Hematopoietic multipotent progenitor cell treated with erythropoietin and hydrocortisone succinate and interleukin-3 and kit ligand, for 8 days (in vitro differentiated cells): ENCODE data around the gene LRRC49.
"Not testable (repeated sequence)": the region's sequence is repeated elsewhere in the genome, so short reads cannot be mapped to it uniquely, and the experiment has no call there.

Experiments
- DNase-seq: peaks from one replicate; pipeline ENCODE4 v3.0.0-alpha.2; 2015

The LRRC49 gene

GRCh38 chr15:70931821-70932220, 39.2 kb downstream of the LRRC49 start:
- DNase-seq = no peak

GRCh38 chr15:70932397-70932796, 39.8 kb downstream of the LRRC49 start:
- no peak for DNase-seq

GRCh38 chr15:70933411-70933810, 40.8 kb downstream of the LRRC49 start:
- no peak for DNase-seq

GRCh38 chr15:70935631-70936030, 43.0 kb downstream of the LRRC49 start:
- DNase-seq = no peak

DNA sequence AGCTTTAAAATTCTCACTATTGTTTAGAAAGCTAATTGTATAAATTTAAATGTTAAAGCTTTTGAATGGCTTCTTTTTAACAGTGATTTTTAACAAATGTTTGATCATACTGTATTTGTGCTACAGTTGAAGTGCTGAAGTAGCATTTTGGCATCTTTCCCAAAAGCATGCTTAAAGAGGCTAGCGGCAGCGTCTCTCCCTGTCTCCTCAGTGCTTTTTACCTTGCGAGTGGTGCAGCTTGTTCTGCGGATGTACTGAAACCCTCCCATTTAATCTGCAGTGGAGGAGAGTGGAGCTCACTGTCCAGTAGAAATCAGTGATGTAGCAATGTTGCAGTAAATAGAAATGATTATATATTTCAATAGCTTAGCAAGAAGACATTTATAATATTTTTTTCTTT, 43.7 kb downstream of the LRRC49 start:
- DNase-seq = no peak

DNA sequence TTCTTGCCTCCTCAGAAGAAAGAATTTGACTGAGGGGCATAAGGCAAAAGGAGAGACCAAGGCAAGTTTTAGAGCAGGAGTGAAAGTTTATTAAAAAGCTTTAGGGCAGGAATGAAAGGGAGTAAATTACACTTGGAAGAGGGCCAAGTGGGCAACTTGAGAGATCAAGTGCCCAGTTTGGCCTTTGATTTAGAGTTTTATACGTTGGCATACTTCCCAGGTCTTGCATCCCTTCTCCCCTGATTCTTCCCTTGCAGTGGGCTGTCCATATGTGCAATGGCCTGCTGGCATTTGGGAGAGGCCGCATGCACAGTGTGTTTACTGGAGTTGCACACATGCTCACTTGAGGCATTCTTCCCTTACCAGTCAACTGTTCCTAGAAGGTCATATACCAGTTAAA, 50.7 kb downstream of the LRRC49 start:
- not testable (repeated sequence) for DNase-seq

DNA sequence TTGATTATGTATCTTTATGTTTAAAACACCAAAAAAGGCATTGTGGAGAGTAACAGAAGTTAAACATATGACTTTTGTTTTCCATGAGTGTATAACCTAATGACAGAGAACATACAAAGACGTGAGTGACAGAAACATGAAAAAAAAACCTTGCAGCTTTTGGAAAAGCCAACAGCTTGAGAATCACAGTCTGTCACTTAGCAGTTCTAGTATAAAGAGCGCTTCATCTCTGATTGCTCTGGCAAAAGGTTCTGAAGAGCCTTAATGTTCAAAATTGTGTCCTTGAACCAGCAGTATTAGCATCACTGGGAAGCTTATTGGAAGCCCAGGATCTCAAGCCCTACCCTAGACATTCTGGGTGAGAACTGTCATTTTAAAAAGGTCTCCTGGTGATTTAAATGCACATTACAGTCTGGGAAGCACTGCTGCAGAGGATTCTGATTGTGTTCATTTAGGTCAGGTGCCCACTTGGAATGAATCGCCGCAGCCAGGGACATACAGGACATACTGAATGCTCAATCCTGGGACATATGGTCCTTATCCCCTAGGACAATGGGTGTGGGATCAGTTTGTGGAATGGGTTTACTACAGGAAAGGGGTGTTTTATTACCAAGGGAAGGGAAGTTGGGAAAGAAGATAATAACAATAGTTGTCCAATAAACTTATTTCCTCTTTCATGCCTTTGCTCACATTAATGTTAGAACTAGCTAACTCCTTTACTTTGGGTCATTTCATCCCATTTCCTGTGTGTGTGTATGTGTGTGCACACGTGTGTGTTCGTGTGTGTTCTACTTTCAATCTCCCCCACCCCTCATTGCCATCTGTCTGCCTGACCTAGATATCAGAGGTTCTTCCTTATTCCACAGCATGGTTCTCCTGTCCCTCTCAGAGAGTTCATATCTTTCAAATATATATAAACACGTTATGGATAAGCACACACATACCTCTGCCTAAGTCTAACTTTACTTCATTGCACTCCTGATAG, 55.0 kb downstream of the LRRC49 start:
- no peak for DNase-seq

DNA sequence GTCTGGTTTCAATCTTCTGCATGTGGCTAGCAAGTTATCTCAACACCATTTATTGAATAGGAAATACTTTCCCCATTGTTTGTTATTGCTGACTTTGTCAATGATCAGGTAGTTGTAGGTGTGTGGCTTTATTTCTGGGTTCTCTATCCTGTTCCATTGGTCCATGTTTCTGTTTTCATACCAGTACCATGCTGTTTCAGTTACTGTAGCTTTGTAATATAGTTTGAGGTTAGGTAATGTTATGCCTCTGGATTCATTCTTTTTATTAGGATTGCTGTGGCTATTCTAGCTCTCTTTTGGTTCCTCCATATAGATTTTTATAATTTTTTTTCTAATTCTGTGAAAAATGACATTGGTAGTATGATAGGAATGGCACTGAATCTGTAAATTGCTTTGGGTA, 58.3 kb downstream of the LRRC49 start:
- no peak for DNase-seq

GRCh38 chr15:70954171-70954570, 61.5 kb downstream of the LRRC49 start:
- no peak for DNase-seq

GRCh38 chr15:70954733-70955132, 62.1 kb downstream of the LRRC49 start:
- no peak for DNase-seq

- no peak for DNase-seq
These were observed 62.5 kb downstream of the LRRC49 start for GRCh38 chr15:70955151-70955550.

DNA sequence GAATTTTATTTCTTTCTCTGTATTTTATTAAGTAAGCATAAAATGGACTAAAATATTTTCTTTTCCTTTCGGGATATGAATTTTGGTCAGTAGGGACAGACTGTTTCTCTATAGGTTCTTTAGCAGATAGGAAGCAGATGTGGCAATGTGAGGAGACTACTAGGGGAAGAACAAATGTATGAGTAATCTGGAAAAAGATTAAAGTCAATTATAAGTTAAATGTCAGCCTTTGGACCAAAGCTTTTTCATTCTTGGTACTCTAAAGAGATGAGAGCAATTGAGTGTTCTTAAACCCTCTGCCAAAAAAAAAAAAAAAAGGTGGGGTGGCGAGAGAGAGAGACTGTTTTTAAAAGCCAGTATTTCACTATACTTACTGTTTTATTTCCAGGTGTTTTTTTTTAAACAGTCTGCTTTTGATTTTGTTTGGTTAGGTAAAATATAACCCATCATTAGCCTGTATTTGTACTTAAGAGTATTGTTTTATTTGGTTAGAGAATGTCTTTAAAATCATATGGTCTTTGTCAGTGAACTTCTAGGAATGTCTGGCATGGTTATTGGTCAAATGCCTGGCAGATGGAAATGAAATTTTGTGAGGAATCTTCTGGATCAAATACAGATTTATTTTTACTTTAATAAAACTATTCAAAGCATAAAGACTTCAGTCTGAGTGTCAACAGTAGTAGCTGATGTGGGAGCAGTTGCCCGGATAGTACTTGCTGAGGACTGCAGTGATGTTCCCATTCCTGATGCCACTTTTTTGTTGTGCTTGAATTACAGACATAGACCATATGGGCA, 63.8 kb downstream of the LRRC49 start:
- no peak for DNase-seq

DNA sequence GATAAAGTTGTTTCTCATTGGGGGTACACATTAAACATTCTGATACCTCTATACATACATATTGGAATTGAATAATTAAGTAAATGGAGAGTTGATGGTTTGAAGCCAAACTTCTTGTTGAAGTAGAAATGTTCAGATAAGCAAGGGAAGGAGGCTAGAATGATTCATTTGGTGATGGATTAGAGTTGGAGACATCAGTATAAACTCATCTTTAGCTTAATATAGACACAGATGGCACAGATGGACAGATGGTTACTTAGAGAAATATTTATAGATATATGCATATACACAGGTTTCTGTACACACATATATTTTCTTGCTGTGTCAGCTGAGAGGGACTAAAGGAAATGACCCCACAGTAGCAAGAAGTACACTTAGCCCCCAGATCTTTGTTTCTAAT, 69.5 kb downstream of the LRRC49 start:
- no peak for DNase-seq

DNA sequence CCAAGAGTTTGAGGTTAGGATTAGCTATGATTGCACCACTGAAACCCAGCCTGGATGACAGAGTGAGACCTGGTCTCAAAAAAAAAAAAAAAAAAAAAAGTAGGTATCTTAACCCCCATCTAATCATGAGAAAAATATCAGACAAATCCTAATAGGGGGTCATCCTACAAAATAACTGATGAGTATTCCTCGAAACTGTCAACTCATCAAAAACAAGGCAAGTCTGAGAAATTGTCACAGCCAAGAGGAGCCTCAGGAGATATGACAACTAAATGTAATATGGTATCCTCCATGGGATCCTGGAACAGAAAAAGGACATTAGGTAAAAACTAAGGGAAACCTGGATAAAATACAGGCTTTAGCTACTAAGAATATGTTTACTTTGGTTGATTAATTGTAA, 70.6 kb downstream of the LRRC49 start:
- DNase-seq = no peak

DNA sequence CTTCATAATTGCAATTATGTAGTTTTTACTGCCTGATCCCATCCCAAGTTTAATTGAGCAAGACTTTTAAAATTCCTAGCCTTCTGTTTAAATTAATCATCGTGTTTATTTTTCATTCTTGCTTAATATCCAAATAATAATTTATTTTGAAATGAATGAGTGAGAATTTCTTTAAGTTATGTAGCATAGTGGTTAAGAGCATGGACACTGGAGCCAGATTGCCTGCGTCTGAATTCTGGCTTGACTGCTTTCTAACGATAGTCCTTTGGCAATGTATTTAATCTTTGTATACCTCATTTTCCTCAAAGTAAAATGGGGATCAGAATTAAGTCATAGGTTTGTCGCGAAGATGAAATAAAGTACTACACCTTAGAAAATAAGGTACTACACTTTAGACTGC, 71.4 kb downstream of the LRRC49 start:
- DNase-seq = no peak

DNA sequence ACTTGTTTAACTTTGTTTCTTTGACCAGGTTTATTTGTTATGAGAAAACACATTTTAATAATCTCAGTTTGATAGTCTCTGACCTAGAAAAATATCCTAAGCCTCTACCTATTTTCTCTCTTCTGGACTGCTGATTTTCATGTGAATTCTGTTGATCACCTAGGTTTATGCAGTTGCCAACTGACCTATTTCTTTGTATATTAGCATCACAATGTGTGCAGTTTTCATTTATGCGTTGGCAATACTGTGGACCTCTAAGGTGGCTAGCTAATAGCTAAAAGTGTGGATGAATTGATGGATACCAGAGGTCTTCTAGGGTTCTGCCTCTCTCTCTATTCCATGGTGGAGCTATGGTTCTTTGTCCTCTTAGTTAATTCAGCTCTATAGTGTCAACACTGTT, 72.1 kb downstream of the LRRC49 start:
- no peak for DNase-seq

DNA sequence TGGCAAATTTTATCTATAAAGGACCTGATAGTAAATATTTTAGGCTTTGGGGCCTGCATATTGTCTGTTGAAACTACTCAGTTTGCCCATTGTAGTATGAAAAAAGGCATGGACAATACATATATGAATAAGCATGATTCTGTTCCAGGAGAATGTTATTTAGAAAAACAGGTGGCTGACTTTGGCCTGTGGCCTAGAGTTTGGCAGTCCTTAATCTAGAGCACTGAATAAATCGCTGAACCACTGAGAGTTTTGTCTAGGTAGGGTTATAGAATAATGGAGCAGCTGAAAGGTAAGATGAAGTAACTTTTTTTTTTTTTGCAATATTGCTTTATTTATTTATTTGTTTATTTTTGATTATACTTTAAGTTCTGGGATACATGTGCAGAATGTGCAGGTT, 75.0 kb downstream of the LRRC49 start:
- DNase-seq = no peak

GRCh38 chr15:70974004-70974832, 81.6 kb downstream of the LRRC49 start:
- DNase-seq = peak; percentile 20

GRCh38 chr15:70976851-70977250, 84.2 kb downstream of the LRRC49 start:
- no peak for DNase-seq

GRCh38 chr15:70995383-70995970, 102.9 kb downstream of the LRRC49 start:
- DNase-seq = no peak

DNA sequence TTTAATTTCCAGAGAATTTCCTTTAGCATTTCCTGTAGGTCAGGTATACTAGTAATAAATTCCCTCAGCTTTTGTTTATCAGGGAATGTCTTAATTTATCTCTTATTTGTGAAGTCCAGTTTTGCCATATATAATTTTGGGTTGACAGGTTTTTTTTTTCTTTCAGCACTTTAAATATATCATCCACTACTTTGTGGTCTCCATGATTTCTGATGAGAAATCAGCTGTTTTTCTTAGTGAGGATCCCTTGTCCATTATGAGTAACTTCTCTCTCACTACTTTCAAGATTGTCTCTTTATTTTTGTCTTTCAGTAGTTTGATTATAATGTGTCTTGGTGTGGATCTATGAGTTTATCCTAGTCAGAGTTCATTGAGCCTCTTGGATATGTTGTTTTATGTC, 105.7 kb downstream of the LRRC49 start:
- no peak for DNase-seq

DNA sequence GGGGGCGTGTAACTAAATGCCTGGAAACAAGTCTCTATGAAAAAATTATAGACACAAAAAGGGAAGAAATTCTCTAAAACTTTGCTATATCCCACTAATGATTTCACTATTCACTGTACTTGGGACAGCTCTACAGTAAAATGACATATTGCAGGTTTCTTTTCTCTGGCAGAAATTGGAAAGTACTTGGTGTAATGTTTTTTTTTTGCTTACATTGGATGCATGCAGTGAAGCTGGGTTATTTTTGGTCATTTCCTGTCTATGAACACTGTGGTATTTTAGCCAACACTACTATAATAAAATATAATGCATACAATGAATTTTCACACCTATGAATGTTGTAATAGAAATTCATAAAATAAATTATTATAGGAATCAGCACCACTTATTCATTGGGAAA, 109.7 kb downstream of the LRRC49 start:
- DNase-seq = no peak

GRCh38 chr15:71003319-71003718, 110.7 kb downstream of the LRRC49 start:
- no peak for DNase-seq
